ENCODE results near the gene RBPJL.

RBPJL gene

DNA sequence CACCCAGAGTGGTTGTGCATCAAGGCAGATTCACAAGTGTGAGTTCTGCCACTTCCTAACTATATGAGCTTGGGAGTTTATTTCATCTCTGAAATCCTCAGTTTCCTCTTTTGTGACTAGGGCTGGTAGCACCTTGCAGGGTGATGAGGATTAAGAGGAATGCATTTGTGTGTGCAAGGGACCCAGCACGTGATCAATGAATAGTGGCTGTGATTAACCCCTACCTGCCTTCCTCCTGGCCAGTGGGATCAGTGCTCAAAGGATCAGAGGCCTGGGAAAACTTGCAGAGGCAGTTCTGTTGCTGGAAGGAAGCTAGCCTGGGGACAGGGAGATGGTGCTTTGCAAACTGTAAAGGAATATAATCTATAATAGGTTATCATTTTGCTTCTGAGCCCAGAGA lies 34.3 kb downstream of the RBPJL start:
- H3K27me3 ChIP-seq (ENCODE audit: insufficient read depth, poor library complexity, severe bottlenecking) = no peaks in the 10 kb centered on the region
- H3K4me3 ChIP-seq (ENCODE audit: severe bottlenecking) = no peak overlapping the region
- ATAC-seq (ENCODE audit: low read depth) (no peak), DNase-seq (ENCODE audit: low spot score) (no peak)
- H3K27ac ChIP-seq (ENCODE audit: poor library complexity, severe bottlenecking) = peak overlapping the region; percentile 99
- no peaks in the 10 kb centered on the region for H3K9me3 ChIP-seq (ENCODE audit: severe bottlenecking)
- peaks cover 91% of the 10 kb centered on the region for H3K36me3 ChIP-seq (ENCODE audit: low read depth)
- TF ChIP-seq, protein P1, sequence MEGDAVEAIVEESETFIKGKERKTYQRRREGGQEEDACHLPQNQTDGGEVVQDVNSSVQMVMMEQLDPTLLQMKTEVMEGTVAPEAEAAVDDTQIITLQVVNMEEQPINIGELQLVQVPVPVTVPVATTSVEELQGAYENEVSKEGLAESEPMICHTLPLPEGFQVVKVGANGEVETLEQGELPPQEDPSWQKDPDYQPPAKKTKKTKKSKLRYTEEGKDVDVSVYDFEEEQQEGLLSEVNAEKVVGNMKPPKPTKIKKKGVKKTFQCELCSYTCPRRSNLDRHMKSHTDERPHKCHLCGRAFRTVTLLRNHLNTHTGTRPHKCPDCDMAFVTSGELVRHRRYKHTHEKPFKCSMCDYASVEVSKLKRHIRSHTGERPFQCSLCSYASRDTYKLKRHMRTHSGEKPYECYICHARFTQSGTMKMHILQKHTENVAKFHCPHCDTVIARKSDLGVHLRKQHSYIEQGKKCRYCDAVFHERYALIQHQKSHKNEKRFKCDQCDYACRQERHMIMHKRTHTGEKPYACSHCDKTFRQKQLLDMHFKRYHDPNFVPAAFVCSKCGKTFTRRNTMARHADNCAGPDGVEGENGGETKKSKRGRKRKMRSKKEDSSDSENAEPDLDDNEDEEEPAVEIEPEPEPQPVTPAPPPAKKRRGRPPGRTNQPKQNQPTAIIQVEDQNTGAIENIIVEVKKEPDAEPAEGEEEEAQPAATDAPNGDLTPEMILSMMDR (IDR thresholded peaks at IDR 0.05; ENCODE audit: poor library complexity, severe bottlenecking) = no peak
- H3K4me1 ChIP-seq (ENCODE audit: insufficient read depth, poor library complexity, severe bottlenecking) = peaks cover 98% of the 10 kb centered on the region

DNA sequence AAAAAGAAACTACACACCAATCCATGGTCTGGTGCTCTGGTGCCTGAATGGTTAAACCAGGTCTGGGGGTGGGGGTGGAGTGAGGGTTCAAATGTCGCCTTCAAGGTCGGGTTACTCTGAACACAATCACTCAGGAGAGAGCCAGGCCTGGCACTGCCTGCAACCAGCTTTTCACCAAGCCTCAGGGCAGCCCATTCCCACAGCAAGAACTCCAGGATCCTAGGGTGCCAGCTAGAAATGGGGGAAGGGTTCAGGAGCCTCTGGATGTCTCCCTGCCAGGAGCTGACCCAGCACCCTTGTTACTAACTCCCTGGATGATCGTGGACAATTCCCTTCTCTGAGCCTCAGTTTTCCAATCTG lies 34.9 kb downstream of the RBPJL start:
- DNase-seq (ENCODE audit: low spot score) (no peak), ATAC-seq (ENCODE audit: low read depth) (no peak)
- Histone ChIP-seq H3K36me3 (ENCODE audit: low read depth) (peaks cover 92% of the 10 kb centered on the region), H3K9me3 (ENCODE audit: severe bottlenecking) (no peaks in the 10 kb centered on the region), H3K27ac (ENCODE audit: poor library complexity, severe bottlenecking) (peak overlapping the region; percentile 99), H3K4me1 (ENCODE audit: insufficient read depth, poor library complexity, severe bottlenecking) (peaks cover 98% of the 10 kb centered on the region), H3K4me3 (ENCODE audit: severe bottlenecking) (no peak overlapping the region), H3K27me3 (ENCODE audit: insufficient read depth, poor library complexity, severe bottlenecking) (no peaks in the 10 kb centered on the region)
- TF ChIP-seq, protein P1 (IDR thresholded peaks at IDR 0.05; ENCODE audit: poor library complexity, severe bottlenecking) = no peak

DNA sequence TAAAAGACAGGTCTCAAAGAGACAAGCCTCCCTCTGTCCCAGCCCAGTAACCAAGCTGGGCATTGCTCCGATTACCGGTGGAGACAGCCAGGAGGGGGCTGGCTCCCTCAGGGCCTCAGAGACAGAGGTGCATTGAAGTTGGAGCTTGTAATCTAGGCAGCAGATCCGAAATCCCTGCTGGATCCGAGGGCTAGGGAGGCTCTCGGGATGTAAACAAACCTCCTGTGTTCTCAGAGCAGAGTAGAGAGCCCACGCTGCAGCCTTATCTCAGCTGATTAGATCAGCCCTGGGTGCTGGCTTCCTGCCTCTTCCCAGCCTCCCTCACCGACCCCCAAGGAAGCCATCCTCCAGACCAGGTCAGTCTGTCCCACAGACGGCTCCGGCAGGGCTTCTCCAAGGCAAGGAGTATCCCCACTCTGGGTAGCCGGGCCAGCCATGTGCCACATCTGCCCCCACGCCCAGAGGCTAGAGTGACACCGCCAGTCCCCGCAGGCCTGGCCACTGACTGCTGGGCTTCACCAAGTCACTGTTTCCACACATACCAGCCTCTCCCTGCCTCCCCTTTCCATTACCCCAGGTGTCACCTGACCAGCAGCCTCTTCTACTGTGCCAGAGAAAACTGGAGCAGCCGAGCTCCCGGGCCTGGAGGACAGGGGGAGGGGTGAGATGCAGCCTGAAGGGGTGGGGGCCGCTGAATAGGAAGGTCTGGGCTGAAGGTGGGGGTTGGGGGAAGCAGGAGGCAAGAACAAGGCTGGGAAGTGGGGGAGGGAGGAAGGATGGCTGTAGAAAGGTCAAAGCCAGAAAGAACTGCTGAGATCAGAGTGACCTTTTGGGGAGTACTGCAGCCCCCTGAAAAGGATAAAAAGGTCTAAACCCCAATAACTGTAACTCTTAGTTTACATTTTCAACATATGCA lies 35.6 kb downstream of the RBPJL start:
- DNase-seq (ENCODE audit: low spot score) = peak; percentile 90
- H3K27ac ChIP-seq (ENCODE audit: poor library complexity, severe bottlenecking) = peak overlapping the region; percentile 99
- H3K4me3 ChIP-seq (ENCODE audit: severe bottlenecking) = no peak overlapping the region
- ATAC-seq (ENCODE audit: low read depth) = 0 out of 3 replicates have a peak, but pooled peaks have one; percentile 0
- H3K9me3 ChIP-seq (ENCODE audit: severe bottlenecking) = no peaks in the 10 kb centered on the region
- H3K36me3 ChIP-seq (ENCODE audit: low read depth) = peaks cover 98% of the 10 kb centered on the region
- peaks cover 93% of the 10 kb centered on the region for H3K4me1 ChIP-seq (ENCODE audit: insufficient read depth, poor library complexity, severe bottlenecking)
- TF ChIP-seq, protein P1 (IDR thresholded peaks at IDR 0.05; ENCODE audit: poor library complexity, severe bottlenecking) = no peak
- no peaks in the 10 kb centered on the region for H3K27me3 ChIP-seq (ENCODE audit: insufficient read depth, poor library complexity, severe bottlenecking)

DNA sequence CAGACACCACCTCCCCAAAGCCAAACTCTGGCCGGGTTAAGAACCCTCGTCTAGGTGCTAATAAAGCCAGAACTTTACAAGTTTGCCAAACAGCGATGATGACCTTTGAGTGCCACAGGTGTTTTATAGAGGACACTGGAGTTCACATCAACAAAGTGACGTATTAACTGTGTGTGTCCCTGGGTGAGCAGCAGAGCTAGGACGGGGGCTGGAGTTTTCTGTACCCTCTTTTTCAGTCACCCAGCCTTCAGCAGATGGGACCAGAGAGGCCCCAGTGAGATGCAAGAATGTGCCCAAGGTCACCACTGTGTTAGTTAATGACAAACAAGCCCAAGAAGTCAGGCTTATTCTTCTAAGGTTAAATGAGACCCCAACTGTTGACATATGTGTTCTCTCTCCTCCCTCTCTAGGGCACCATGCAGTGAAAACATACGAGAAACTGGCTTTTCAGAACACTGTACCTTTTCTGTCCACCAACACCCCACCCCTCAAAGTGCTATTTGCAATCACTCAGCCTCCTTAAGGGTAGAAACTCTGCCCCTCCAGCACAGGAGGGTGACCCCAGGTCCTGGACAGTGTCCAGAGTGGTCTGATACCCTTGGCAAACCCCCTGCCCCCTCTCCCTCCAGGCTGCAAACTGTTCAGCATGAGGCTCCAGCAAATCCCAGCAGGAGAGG lies 36.4 kb downstream of the RBPJL start:
- Histone ChIP-seq H3K27ac (ENCODE audit: poor library complexity, severe bottlenecking) (peak overlapping the region; percentile 99), H3K36me3 (ENCODE audit: low read depth) (peaks cover 99% of the 10 kb centered on the region), H3K9me3 (ENCODE audit: severe bottlenecking) (no peaks in the 10 kb centered on the region), H3K27me3 (ENCODE audit: insufficient read depth, poor library complexity, severe bottlenecking) (no peaks in the 10 kb centered on the region), H3K4me1 (ENCODE audit: insufficient read depth, poor library complexity, severe bottlenecking) (peaks cover 85% of the 10 kb centered on the region), H3K4me3 (ENCODE audit: severe bottlenecking) (no peak overlapping the region)
- TF ChIP-seq, protein P1 (IDR thresholded peaks at IDR 0.05; ENCODE audit: poor library complexity, severe bottlenecking) = no peak
- DNase-seq (ENCODE audit: low spot score) (peak; percentile 77), ATAC-seq (ENCODE audit: low read depth) (no peak)
